Common myeloid progenitor, CD34-positive (primary cell): ENCODE measurements around the gene MAN1C1.

Source experiments
- CTCF ChIA-PET: fragments of 350-600 bp; sonication (Branson Sonifier 250); formaldehyde crosslinking; loops from one replicate; lab custom pipeline; 2021; ENCODE audit warnings: antibody characterized with exemption; lab: Charles Lee
- POLR2A ChIA-PET: fragments of 350-600 bp; sonication (Branson Sonifier 250); formaldehyde crosslinking; loops from one replicate; lab custom pipeline; 2021; ENCODE audit warnings: antibody characterized with exemption; lab: Charles Lee
- DNase-seq, 3 donors: peaks; one replicate each; pipeline versions ENCODE4 v3.0.0 to v3.0.0-alpha.2; 2013
- H3K27ac ChIP-seq, 2 experiments: 1 replicate in 1 of 2; 2 replicates in 1 of 2; pipeline ENCODE4 v1.7.0; 2013; ENCODE audit warnings: inconsistent platforms in 2 of 2, low read length in 2 of 2, mild to moderate bottlenecking in 2 of 2, low read depth in 1 of 2, moderate library complexity in 1 of 2; ENCODE audit not compliant: severe bottlenecking in 2 of 2, insufficient read depth in 1 of 2, poor library complexity in 1 of 2
- H3K27me3 ChIP-seq, 5 experiments: replicated peaks in 2 of 5; 1 replicate in 3 of 5; 2 replicates in 2 of 5; pipeline versions ENCODE4 v1.6.1 to v1.7.0; 2013; ENCODE audit warnings: low read length in 4 of 5, mild to moderate bottlenecking in 2 of 5, moderate library complexity in 2 of 5, inconsistent platforms in 1 of 5; ENCODE audit not compliant: insufficient read depth in 5 of 5, control insufficient read depth in 4 of 5
- H3K36me3 ChIP-seq, 4 experiments: 1 replicate in 2 of 4; 2 replicates in 2 of 4; pipeline versions ENCODE4 v1.6.1 to v1.7.0; 2013; ENCODE audit warnings: low read length in 3 of 4, control low read depth in 1 of 4, mild to moderate bottlenecking in 1 of 4; ENCODE audit not compliant: control insufficient read depth in 4 of 4, insufficient read depth in 4 of 4
- H3K4me1 ChIP-seq, 4 experiments: 1 replicate in 3 of 4; 2 replicates in 1 of 4; pipeline versions ENCODE4 v1.6.1 to v1.7.1; 2013; ENCODE audit warnings: low read length in 3 of 4, mild to moderate bottlenecking in 3 of 4, control low read depth in 1 of 4, inconsistent platforms in 1 of 4, moderate library complexity in 1 of 4; ENCODE audit not compliant: control insufficient read depth in 4 of 4, insufficient read depth in 4 of 4; ENCODE audit errors: control extremely low read depth in 1 of 4
- H3K4me3 ChIP-seq, 7 experiments: 1 replicate in 4 of 7; 2 replicates in 3 of 7; pipeline versions ENCODE4 v1.5.1 to v1.7.0; 2013; ENCODE audit warnings: mild to moderate bottlenecking in 7 of 7, low read length in 6 of 7, moderate library complexity in 6 of 7, inconsistent platforms in 2 of 7, low read depth in 2 of 7, control low read depth in 1 of 7; ENCODE audit not compliant: insufficient read depth in 4 of 7, control insufficient read depth in 1 of 7; ENCODE audit errors: extremely low read depth in 1 of 7
- H3K9me3 ChIP-seq, 5 experiments: 1 replicate in 4 of 5; 2 replicates in 1 of 5; pipeline versions ENCODE4 v1.6.1 to v1.7.1; 2013; ENCODE audit warnings: low read length in 4 of 5, mild to moderate bottlenecking in 2 of 5, inconsistent platforms in 1 of 5, low read depth in 1 of 5, moderate library complexity in 1 of 5; ENCODE audit not compliant: control insufficient read depth in 4 of 5, insufficient read depth in 2 of 5; ENCODE audit errors: control extremely low read depth in 1 of 5
- WGBS: methylation state at CpG from one replicate; pipeline ENCODE4 v1.1.5; 2013; ENCODE audit not compliant: insufficient coverage; 5-methylcytosine and 5-hydroxymethylcytosine counted together

Gene MAN1C1

DNA sequence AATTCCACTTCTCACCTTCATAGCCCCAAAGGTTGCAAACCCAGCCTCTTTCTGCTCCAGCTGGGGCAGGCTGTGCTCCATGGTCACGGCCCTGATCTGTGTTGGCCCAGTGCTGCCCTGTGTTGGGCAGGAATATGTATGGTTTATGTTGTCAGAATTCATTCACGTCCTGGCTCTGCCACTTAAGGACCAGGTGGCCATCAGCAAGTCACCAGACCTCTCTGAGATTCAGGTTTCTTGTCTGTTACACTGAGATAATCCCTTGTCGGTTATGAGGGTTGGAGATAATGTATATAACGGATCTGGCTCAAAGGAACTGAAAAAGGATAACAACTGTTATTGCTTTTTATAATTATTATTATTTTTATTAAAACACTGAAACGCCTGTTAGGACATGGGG, 144.3 kb downstream of the MAN1C1 start:
- POLR2A ChIA-PET = no interaction called here
- Histone ChIP-seq H3K36me3 (no peaks in the 10 kb centered on the region), H3K4me1 (peaks cover 3 to 34% (median 32%) of the 10 kb centered on the region in 4 experiments), H3K9me3 (no peaks in the 10 kb centered on the region), H3K4me3 (no peak overlapping the region), H3K27me3 (no peaks in the 10 kb centered on the region), H3K27ac (no peak overlapping the region)
- CTCF ChIA-PET = interaction anchor here (2.0 kb wide), 1 partner anchor 37 kb away, joined by 7 read pairs; no protein-coding TSS in a partner anchor
- 71% methylated on average over 1 of the region's 5 CpGs for WGBS
- peak in 2 of 3 donors; percentile 52 to 77 for DNase-seq

DNA sequence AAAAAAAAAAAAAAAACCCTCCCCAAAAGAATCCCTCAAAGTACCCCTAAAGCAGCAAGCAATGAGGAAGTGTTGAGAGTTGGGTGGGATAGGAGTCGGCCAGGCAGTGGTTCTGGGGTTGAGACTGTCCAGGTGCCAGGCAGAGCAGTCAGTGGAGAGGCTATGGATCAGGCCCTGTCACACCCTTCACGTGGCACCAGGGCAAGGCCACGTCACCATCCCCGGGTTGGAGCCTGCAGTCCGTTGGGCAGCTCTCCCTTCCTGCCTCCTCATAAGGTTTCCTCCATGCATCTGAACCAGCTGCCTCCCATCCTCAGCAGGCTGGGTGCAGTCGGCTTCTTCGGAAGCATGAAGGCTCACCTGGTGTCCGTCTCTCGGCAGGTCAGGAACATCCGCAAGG, 146.9 kb downstream of the MAN1C1 start:
- peaks cover 8 to 30% (median 25%) of the 10 kb centered on the region in 4 experiments for H3K4me1 ChIP-seq

DNA sequence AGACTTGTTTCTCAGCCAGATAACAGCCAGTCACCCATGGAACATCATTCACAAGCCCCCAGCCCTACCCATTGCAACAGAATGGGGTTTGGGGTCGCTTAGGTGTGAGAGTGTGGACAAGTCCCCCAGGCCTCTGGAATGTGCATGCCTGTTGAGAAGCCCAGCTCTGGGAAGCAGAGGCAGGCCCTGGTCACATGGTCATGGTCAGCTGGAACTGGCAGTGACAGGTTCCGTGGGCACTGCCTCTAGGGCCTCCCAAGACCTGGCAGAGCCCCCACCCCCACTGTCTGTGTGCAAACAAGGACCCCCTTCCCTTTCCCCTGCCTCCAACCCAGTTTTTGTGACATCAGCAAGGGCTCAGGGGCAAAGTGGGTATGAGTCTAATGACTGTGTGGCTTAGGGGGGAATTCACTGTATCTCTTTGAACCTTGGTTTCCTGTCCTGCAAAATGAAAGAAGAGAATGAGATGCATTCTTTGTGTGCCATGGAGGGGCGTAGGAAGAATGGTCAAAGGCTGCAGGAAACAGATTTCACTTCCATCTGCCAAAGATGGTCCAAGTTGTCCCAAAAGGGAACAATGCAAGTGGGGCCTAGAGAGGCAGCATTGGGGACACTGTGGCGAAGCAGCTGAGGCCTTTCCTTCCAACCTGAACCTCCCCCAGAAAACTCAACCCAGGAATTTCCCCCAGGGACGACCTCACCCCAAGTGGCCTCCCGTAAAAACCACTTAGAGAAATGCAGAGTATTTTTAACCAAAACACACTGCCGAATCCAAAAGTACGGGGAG, 148.7 kb downstream of the MAN1C1 start:
- 10% methylated on average over 5 of the region's 8 CpGs for WGBS
- POLR2A ChIA-PET = no interaction called here

More for the DNA sequence above, 146.9 kb downstream of the MAN1C1 start:
- Histone ChIP-seq H3K36me3 (no peaks in the 10 kb centered on the region), H3K9me3 (no peaks in the 10 kb centered on the region), H3K27me3 (no peaks in the 10 kb centered on the region), H3K27ac (no peak overlapping the region), H3K4me3 (no peak overlapping the region)
- ChIA-PET POLR2A (interaction anchor here (0.7 kb wide), 1 partner anchor 54 kb away, joined by 4 read pairs; no protein-coding TSS in a partner anchor), CTCF (interaction anchor here (0.6 kb wide), 1 partner anchor 20 kb away, joined by 4 read pairs; no protein-coding TSS in a partner anchor)
- DNase-seq = no peak
- 97% methylated on average over 8 of the region's 10 CpGs for WGBS

DNA sequence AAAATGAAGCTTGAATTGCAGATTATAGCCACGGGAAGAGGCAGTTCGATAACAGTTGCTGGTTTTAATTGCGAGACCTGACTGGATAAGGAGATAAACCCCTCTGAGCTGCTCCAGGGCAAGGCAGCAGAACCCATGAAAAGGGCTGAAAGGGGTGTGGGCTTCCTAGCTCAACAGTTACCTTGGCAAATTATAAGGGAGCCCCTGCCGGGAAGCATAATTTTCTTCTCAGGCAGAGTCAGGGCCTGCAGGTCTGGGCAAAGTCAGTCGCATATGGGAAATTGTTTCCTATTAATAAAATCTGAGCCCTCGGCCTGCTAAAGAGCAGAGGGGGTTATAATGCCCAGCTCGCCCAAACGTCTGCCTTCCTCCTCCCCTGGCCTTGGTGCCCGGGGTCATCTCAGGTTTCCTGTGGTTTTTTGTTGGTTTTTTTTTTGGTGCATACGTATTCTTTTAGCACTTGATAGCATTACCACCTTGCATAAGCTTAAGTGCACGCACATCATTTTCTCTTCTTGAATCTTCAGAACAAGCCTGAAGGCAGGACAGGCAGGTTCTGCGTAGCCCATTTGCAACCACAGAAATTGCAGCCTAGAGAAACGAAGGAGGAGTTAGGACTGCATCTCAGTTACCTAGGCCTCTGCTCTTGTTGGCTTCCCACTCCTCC, 149.5 kb downstream of the MAN1C1 start:
- DNase-seq = peak in 2 of 3 donors; percentile 48 to 65
- 37% methylated on average over 11 of the region's 13 CpGs for WGBS
- Histone ChIP-seq H3K27me3 (no peaks in the 10 kb centered on the region), H3K36me3 (no peaks in the 10 kb centered on the region), H3K27ac (peak overlapping the region in 1 of 2 experiments; percentile 2), H3K9me3 (no peaks in the 10 kb centered on the region), H3K4me1 (peaks cover 15 to 52% (median 43%) of the 10 kb centered on the region in 4 experiments), H3K4me3 (peak overlapping the region in 2 of 7 experiments; percentile 8 to 12)
- ChIA-PET CTCF (interaction anchor here (0.6 to 2.7 kb wide), 6 partner anchors 11 to 35 kb away, joined by 3 to 19 read pairs (median 3); no protein-coding TSS in a partner anchor), POLR2A (no interaction called here)

More for the DNA sequence above, 148.7 kb downstream of the MAN1C1 start:
- H3K4me1 ChIP-seq = peaks cover 9 to 44% (median 36%) of the 10 kb centered on the region in 4 experiments
- CTCF ChIA-PET = interaction anchor here (0.6 to 2.7 kb wide), 4 partner anchors 10 to 36 kb away, joined by 3 to 19 read pairs (median 3); no protein-coding TSS in a partner anchor
- H3K9me3 ChIP-seq = no peaks in the 10 kb centered on the region
- peak overlapping the region in 2 of 7 experiments; percentile 8 to 12 for H3K4me3 ChIP-seq
- H3K27me3 ChIP-seq = no peaks in the 10 kb centered on the region
- no peaks in the 10 kb centered on the region for H3K36me3 ChIP-seq
- peak; percentile 44 to 84 (median 72) for DNase-seq
- peak overlapping the region; percentile 0 to 2 for H3K27ac ChIP-seq

DNA sequence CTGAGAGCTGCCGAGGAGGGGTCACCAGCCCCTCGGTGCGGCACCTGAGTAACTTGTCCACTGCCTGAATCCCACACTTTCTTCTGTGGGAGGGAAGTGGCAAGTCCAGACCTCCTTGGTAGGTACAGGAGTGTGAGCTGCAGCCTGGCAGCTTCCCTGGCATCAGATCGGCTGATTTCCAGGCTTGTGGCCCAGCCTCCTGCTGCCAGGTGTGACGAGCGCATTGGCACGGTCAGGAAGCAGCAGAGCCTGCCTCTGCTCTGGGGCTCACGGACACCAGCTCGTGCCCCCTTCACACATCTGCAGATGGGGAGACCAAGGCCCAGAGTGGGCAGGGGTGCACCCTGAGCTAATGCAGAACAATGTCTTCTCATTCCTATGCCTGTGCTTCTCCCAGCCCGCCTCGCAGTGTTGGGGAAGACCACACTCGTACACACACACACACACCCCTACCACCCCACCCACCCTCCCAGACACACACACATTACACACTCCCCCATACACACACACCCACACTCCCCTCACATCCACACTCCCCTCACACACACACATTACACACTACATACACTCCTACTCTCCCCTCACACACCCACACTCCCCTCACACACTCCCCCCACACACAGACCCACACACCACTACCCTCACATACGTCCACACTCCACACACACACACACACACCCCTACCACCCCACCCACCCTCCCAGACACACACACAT, 150.3 kb downstream of the MAN1C1 start:
- WGBS = 83% methylated on average over 9 of the region's 13 CpGs
- CTCF ChIA-PET = interaction anchor here (0.8 to 2.7 kb wide), 4 partner anchors 12 to 31 kb away, joined by 3 to 19 read pairs (median 3); no protein-coding TSS in a partner anchor
- Histone ChIP-seq H3K36me3 (no peaks in the 10 kb centered on the region), H3K4me1 (peaks cover 16 to 60% (median 51%) of the 10 kb centered on the region in 4 experiments), H3K9me3 (no peaks in the 10 kb centered on the region), H3K4me3 (no peak overlapping the region), H3K27ac (no peak overlapping the region), H3K27me3 (no peaks in the 10 kb centered on the region)
- DNase-seq = no peak
- POLR2A ChIA-PET = no interaction called here

DNA sequence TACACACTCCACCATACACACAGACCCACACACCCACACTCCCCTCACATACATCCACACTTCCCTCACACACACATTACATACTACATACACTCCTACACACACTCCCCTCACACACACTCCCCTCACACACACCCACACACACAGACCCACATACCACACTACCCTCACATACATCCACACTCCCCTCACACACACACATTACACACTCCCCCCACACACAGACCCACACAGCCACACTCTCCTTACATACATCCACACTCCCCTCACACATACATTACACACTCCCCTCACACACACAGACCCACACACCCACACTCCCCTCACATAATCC, 150.8 kb downstream of the MAN1C1 start:
- no peaks in the 10 kb centered on the region for H3K9me3 ChIP-seq
- POLR2A ChIA-PET = no interaction called here
- peaks cover 16 to 65% (median 56%) of the 10 kb centered on the region in 4 experiments for H3K4me1 ChIP-seq
- CTCF ChIA-PET = interaction anchor here (1.2 to 2.7 kb wide), 2 partner anchors 12 to 15 kb away, joined by 3 to 19 read pairs; no protein-coding TSS in a partner anchor
- no peak overlapping the region for H3K27ac ChIP-seq
- no peak for DNase-seq
- no peaks in the 10 kb centered on the region for H3K36me3 ChIP-seq
- no peak overlapping the region for H3K4me3 ChIP-seq
- no peaks in the 10 kb centered on the region for H3K27me3 ChIP-seq
